ENCODE measurements around the gene ARGFX.

The ARGFX gene

GRCh38 chr3:121598564-121598963 is 30.8 kb downstream of the ARGFX start:
- in situ Hi-C loops (cut with HindIII; ENCODE audit: low sequenced_read_pairs) = no loop called here

DNA sequence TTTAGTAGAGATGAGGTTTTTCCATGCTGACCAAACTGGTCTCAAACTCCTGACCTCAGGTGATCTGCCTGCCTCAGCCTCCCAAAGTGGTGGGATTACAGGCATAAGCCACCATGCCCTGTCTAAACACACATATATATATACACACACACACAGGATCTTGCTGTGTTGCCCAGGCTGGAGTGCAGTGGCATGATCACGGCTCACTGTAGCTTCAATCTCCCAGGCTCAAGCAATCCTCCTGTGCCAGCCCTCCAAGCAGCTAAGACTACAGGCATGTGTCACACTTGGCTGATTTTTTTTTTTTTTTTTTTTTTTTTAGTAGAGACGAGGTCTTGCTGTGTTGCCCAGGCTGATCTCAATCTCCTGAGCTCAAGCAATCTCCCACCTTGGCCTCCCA is 32.2 kb downstream of the ARGFX start:
- in situ Hi-C loops (cut with HindIII; ENCODE audit: low sequenced_read_pairs) = loop anchor here (10.0 kb wide), 1 partner anchor 45 kb away; no protein-coding TSS in a partner anchor

GRCh38 chr3:121601212-121601812 is 33.6 kb downstream of the ARGFX start:
- in situ Hi-C loops (cut with HindIII; ENCODE audit: low sequenced_read_pairs) = loop anchor here (10.0 kb wide), 1 partner anchor 47 kb away; no protein-coding TSS in a partner anchor

- in situ Hi-C loops (cut with HindIII; ENCODE audit: low sequenced_read_pairs) = loop anchor here (10.0 kb wide), 1 partner anchor 50 kb away; no protein-coding TSS in a partner anchor
Measured at GRCh38 chr3:121604759-121605158, 37.0 kb downstream of the ARGFX start.

- in situ Hi-C loops (cut with HindIII; ENCODE audit: low sequenced_read_pairs) = loop anchor here (10.0 kb wide), 1 partner anchor 51 kb away; no protein-coding TSS in a partner anchor
Measured at GRCh38 chr3:121606106-121606505, 38.4 kb downstream of the ARGFX start.

Data from endothelial cell of hepatic sinusoid (primary cell).